ENCODE measurements around the gene LPCAT4. TPM values are rescaled to one million over a fixed set of nuclear protein-coding genes. Genes with fewer than 3 reads are reported as not detected.

The LPCAT4 gene
- total and polyA plus RNA-seq, 2 of the 8 experiments (the other 6 are each of a cell fraction or from before 2014, with no cell fraction given), result 69.3 to 109 TPM

GRCh38 chr15:34348735-34349300 lies 18.2 kb downstream of the LPCAT4 start (continued):
- no peak for TF ChIP-seq HDAC6 (IDR thresholded peaks at IDR 0.05; ENCODE audit: low read depth, low read length)
- TF ChIP-seq SRF (IDR thresholded peaks at IDR 0.05; ENCODE audit: low read depth, low read length), result no peak
- TF ChIP-seq POLR2A (IDR thresholded peaks at IDR 0.05; ENCODE audit: control extremely low read depth in 1 of 2, low read depth in 2 of 2, low read length in 2 of 2), result no peak
- TF ChIP-seq SIN3A (conservative IDR thresholded peaks at IDR 0.05 in 1 of 2, IDR thresholded peaks at IDR 0.05 in 1 of 2; ENCODE audit: low read depth in 1 of 2, low read length in 2 of 2), result no peak
- TF ChIP-seq ZNF274 (IDR thresholded peaks at IDR 0.05; ENCODE audit: borderline replicate concordance, extremely low read depth, low read length), result no peak
- no peak for TF ChIP-seq MAFK (IDR thresholded peaks at IDR 0.05; ENCODE audit: low read depth, low read length)
- no peak for TF ChIP-seq YY1 (IDR thresholded peaks at IDR 0.05; ENCODE audit: low read depth, low read length)

All from H1 (cell line).